K562 (cell line): ENCODE results near the gene FBXW2. TPM values are rescaled to one million over a fixed set of nuclear protein-coding genes. Genes with fewer than 3 reads are reported as not detected.

Experiments used
- ATF7 ChIP-seq: fragments of 450-650 bp; IDR thresholded peaks from 2 replicates; pipeline ENCODE4 v1.7.1; 2014; ENCODE audit warnings: mild to moderate bottlenecking, moderate library complexity
- BDP1 ChIP-seq: IDR thresholded peaks from 3 replicates; pipeline ENCODE4 v1.6.1; 2011; ENCODE audit not compliant: insufficient read length, insufficient read depth
- CBX8 ChIP-seq: fragments of 200-600 bp; sonication (generic); IDR thresholded peaks from 2 replicates; pipeline ENCODE4 v1.6.1; 2012; ENCODE audit warnings: borderline replicate concordance, mixed run types, low read depth, mild to moderate bottlenecking, moderate library complexity, mixed read lengths, low read length, control low read depth, inconsistent platforms; ENCODE audit not compliant: poor library complexity, severe bottlenecking; ENCODE audit errors: extremely low read depth
- DACH1 ChIP-seq: fragments of 450-650 bp; IDR thresholded peaks from 2 replicates; pipeline ENCODE4 v1.6.1; 2018; ENCODE audit not compliant: partially characterized antibody
- ELF1 ChIP-seq: fragments of 200-800 bp; sonication (Bioruptor generic); IDR thresholded peaks from 2 replicates; pipeline ENCODE4 v1.6.1; 2016; ENCODE audit warnings: missing genetic modification characterization, missing compliant biosample characterization
- FIP1L1 ChIP-seq: fragments of 200-400 bp; formaldehyde crosslinking; IDR thresholded peaks from 2 replicates; pipeline ENCODE4 v1.6.1; 2018; ENCODE audit warnings: mild to moderate bottlenecking, low read depth, low read length; ENCODE audit not compliant: poor library complexity, severe bottlenecking
- HDAC8 ChIP-seq: fragments of 450-650 bp; IDR thresholded peaks from 2 replicates; pipeline ENCODE4 v1.6.1; 2016; ENCODE audit warnings: mild to moderate bottlenecking, missing genetic modification characterization, moderate library complexity, missing compliant biosample characterization
- ILK ChIP-seq: fragments of 450-650 bp; IDR thresholded peaks from 2 replicates; pipeline ENCODE4 v1.6.1; 2016; ENCODE audit warnings: missing genetic modification characterization, low read depth, mild to moderate bottlenecking, missing compliant biosample characterization, moderate library complexity, borderline replicate concordance
- KLF1 ChIP-seq: fragments of 450-650 bp; IDR thresholded peaks from 2 replicates; pipeline ENCODE4 v1.6.1; 2016; ENCODE audit warnings: missing genetic modification characterization, missing compliant biosample characterization
- NCOR1 ChIP-seq: fragments of 450-650 bp; IDR thresholded peaks from 2 replicates; pipeline ENCODE4 v1.6.1; 2016; ENCODE audit warnings: mild to moderate bottlenecking, moderate library complexity
- PCBP1 ChIP-seq: fragments of 200-400 bp; formaldehyde crosslinking; IDR thresholded peaks from 2 replicates; pipeline ENCODE4 v1.6.1; 2018; ENCODE audit warnings: mild to moderate bottlenecking, low read depth, low read length; ENCODE audit not compliant: poor library complexity, severe bottlenecking
- RBM22 ChIP-seq: fragments of 200-400 bp; formaldehyde crosslinking; IDR thresholded peaks from 2 replicates; pipeline ENCODE4 v1.6.1; 2018; ENCODE audit warnings: low read length, low read depth; ENCODE audit not compliant: poor library complexity, severe bottlenecking
- RHOXF2B ChIP-seq: fragments of 250-450 bp; sonication (Bioruptor Pico); conservative IDR thresholded peaks from 2 replicates; pipeline ENCODE4 v1.5.1; 2021
- SMARCA5 ChIP-seq: fragments of 450-650 bp; IDR thresholded peaks from 2 replicates; pipeline ENCODE4 v1.6.1; 2016
- STAT5A ChIP-seq: IDR thresholded peaks from 2 replicates; pipeline ENCODE4 v1.6.1; 2012; ENCODE audit warnings: low read length, inconsistent platforms, borderline replicate concordance
- TBP ChIP-seq: optimal IDR thresholded peaks from 2 replicates; pipeline ENCODE3; 2011; ENCODE audit warnings: low read depth, low read length, improper control_type of control experiment
- ZNF143 ChIP-seq: sonication (generic); formaldehyde crosslinking; IDR thresholded peaks from 2 replicates; pipeline ENCODE4 v1.9.0; 2022; ENCODE audit warnings: mild to moderate bottlenecking, missing genetic modification reagents
- ZNF584 ChIP-seq: fragments of 200-800 bp; sonication (Bioruptor generic); IDR thresholded peaks from 2 replicates; pipeline ENCODE4 v1.6.1; 2016; ENCODE audit warnings: low read depth, mild to moderate bottlenecking, missing genetic modification characterization, missing compliant biosample characterization
- ZNF695 ChIP-seq: fragments of 450-650 bp; formaldehyde crosslinking; IDR thresholded peaks from 2 replicates; pipeline ENCODE4 v1.4.0; 2020; ENCODE audit warnings: mild to moderate bottlenecking, moderate library complexity
- polyA plus RNA-seq, 8 experiments: library from polyadenylated mRNA; depleted of rRNA in 4 of 8; stranded (reverse) in 5 of 8; unstranded in 3 of 8; fragments of >200 nt; fragmentation: Nextera tagmentation in 2 of 8; fragmentation: Illumina TruSeq in 1 of 8; extraction: Ambion mirVana in 2 of 8; extraction: Trizol in 1 of 8; gene quantifications; 2 replicates each; pipeline versions ENCODE4 v1.2.1 to v1.2.3, GENCODE V29; 2011 to 2014; ENCODE audit warnings: inconsistent platforms in 1 of 8, missing spikeins in 1 of 8
- total RNA-seq, 7 experiments: library from RNA; depleted of rRNA in 6 of 7; stranded (reverse); fragments of >200 nt in 6 of 7; fragmentation: Illumina TruSeq in 2 of 7; extraction: Trizol in 2 of 7; gene quantifications; 2 replicates each; pipeline versions ENCODE4 v1.2.1 to v1.2.3, GENCODE V29; 2011 to 2021; ENCODE audit warnings: low replicate concordance in 1 of 7
- TF ChIP-seq, protein P1 (sequence below): sonication (generic); formaldehyde crosslinking; IDR thresholded peaks from 2 replicates; pipeline ENCODE4 v1.8.0; 2022; ENCODE audit warnings: mild to moderate bottlenecking, missing genetic modification reagents
- TF ChIP-seq, protein P2 (sequence below): fragments of 250-450 bp; sonication (Bioruptor Pico); IDR thresholded peaks from 2 replicates; pipeline ENCODE4 v1.4.0; 2020; ENCODE audit warnings: mild to moderate bottlenecking, moderate library complexity, borderline replicate concordance

FBXW2 gene
- total and polyA plus RNA-seq, 9 of the 15 experiments (the other 6 are each of a cell fraction or from before 2014, with no cell fraction given) = 2.5 to 57.8 (median 28.1) TPM

DNA sequence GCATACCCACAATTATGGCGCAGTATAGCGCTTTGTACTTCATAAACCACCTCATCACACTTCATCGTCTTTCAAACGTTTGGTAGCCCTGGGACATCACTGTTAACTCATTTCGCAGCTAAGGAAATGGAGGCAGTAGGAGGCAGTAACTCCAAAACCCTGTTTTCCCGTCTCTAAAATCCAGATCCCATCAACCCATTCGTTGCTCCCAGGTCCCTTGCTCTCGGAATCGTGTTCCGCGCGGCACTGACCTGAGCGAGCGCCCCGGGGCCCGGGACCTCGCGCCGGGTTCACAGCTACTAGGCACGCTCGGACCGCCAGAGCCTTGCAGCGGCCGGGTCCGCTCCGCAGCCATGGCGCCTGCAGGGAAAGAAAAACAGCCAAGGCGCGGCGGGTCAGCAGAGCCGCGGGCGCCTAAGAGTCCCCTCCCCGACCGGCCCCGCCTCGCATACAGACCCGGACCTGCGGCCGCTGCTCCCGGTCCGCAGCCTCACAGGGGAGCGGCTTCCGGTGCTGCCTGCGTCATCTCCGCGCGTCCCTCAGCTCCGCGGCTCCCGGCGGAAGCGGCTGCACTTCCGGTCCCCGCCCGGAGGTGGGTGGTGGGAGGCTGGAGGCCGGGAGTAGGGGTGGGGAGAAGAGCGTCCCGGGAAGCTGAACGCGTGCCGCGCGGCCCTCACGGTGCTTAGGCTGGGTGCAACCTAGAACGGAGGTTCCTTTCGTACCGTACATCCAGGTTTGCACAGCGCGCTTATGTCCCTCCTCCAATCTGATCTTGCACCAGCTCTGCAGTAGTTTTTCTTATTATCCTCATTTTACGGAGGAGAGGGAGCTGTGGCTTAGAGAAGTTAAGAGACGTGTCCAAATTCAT is at the start of gene FBXW2 (continued):
- TF ChIP-seq, protein P1, sequence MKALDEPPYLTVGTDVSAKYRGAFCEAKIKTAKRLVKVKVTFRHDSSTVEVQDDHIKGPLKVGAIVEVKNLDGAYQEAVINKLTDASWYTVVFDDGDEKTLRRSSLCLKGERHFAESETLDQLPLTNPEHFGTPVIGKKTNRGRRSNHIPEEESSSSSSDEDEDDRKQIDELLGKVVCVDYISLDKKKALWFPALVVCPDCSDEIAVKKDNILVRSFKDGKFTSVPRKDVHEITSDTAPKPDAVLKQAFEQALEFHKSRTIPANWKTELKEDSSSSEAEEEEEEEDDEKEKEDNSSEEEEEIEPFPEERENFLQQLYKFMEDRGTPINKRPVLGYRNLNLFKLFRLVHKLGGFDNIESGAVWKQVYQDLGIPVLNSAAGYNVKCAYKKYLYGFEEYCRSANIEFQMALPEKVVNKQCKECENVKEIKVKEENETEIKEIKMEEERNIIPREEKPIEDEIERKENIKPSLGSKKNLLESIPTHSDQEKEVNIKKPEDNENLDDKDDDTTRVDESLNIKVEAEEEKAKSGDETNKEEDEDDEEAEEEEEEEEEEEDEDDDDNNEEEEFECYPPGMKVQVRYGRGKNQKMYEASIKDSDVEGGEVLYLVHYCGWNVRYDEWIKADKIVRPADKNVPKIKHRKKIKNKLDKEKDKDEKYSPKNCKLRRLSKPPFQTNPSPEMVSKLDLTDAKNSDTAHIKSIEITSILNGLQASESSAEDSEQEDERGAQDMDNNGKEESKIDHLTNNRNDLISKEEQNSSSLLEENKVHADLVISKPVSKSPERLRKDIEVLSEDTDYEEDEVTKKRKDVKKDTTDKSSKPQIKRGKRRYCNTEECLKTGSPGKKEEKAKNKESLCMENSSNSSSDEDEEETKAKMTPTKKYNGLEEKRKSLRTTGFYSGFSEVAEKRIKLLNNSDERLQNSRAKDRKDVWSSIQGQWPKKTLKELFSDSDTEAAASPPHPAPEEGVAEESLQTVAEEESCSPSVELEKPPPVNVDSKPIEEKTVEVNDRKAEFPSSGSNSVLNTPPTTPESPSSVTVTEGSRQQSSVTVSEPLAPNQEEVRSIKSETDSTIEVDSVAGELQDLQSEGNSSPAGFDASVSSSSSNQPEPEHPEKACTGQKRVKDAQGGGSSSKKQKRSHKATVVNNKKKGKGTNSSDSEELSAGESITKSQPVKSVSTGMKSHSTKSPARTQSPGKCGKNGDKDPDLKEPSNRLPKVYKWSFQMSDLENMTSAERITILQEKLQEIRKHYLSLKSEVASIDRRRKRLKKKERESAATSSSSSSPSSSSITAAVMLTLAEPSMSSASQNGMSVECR (CRISPR knock-in tag) = peak; percentile 93
- TF ChIP-seq TBP = peak; percentile 89
- peak; percentile 5 for TF ChIP-seq DACH1
- TF ChIP-seq ELF1 = peak; percentile 99
- TF ChIP-seq ILK (tag) = no peak
- peak; percentile 52; the same call in 1 of the 2 replicates for TF ChIP-seq NCOR1
- no peak for TF ChIP-seq BDP1
- peak; percentile 75 for TF ChIP-seq RBM22
- TF ChIP-seq PCBP1 = peak; percentile 97
- TF ChIP-seq, protein P2, sequence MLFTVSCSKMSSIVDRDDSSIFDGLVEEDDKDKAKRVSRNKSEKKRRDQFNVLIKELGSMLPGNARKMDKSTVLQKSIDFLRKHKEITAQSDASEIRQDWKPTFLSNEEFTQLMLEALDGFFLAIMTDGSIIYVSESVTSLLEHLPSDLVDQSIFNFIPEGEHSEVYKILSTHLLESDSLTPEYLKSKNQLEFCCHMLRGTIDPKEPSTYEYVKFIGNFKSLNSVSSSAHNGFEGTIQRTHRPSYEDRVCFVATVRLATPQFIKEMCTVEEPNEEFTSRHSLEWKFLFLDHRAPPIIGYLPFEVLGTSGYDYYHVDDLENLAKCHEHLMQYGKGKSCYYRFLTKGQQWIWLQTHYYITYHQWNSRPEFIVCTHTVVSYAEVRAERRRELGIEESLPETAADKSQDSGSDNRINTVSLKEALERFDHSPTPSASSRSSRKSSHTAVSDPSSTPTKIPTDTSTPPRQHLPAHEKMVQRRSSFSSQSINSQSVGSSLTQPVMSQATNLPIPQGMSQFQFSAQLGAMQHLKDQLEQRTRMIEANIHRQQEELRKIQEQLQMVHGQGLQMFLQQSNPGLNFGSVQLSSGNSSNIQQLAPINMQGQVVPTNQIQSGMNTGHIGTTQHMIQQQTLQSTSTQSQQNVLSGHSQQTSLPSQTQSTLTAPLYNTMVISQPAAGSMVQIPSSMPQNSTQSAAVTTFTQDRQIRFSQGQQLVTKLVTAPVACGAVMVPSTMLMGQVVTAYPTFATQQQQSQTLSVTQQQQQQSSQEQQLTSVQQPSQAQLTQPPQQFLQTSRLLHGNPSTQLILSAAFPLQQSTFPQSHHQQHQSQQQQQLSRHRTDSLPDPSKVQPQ (CRISPR knock-in tag) = 0 out of 2 replicates have a peak, but pooled peaks have one; percentile 67
- TF ChIP-seq CBX8 = no peak
- no peak; the same call in 1 of the 2 replicates for TF ChIP-seq RHOXF2B (CRISPR knock-in tag)
- TF ChIP-seq HDAC8 (tag) = no peak
- TF ChIP-seq ATF7 = peak; percentile 88
- peak; percentile 95 for TF ChIP-seq FIP1L1
- peak; percentile 91; the same call in 1 of the 2 replicates for TF ChIP-seq KLF1
- TF ChIP-seq SMARCA5 = peak; percentile 34; the same call in 1 of the 2 replicates
- no peak for TF ChIP-seq STAT5A
- TF ChIP-seq ZNF695 (CRISPR knock-in tag) = 0 out of 2 replicates have a peak, but pooled peaks have one; percentile 71
- peak; percentile 17; the same call in 1 of the 2 replicates for TF ChIP-seq ZNF143 (CRISPR knock-in tag)
- TF ChIP-seq ZNF584 (CRISPR knock-in tag) = peak; percentile 24; the same call in 1 of the 2 replicates
